SK-N-SH (cell line): ENCODE results near the gene AGBL4. TPM values are rescaled to one million over a fixed set of nuclear protein-coding genes. Genes with fewer than 3 reads are reported as not detected.

Source experiments
- CTCF ChIA-PET: fragments of 300-600, 350-600 bp; formaldehyde crosslinking; extraction: SDS; loops from one replicate; lab custom pipeline; 2021; lab: Yijun Ruan, JAX
- POLR2A ChIA-PET: fragments of 350-600 bp; sonication (Branson Sonifier 250); formaldehyde crosslinking; extraction: SDS; loops from one replicate; lab custom pipeline; 2020; ENCODE audit warnings: antibody characterized with exemption, inconsistent platforms; lab: Yijun Ruan, JAX
- DNase-seq: peaks from one replicate; pipeline ENCODE4 v3.0.0; 2012
- H2AFZ ChIP-seq: fragments of 200-600 bp; sonication (generic); 2 replicates; pipeline ENCODE4 v1.8.1; 2016; ENCODE audit warnings: antibody characterized with exemption, mild to moderate bottlenecking, low read depth
- H3F3A ChIP-seq: fragments of 200-600 bp; sonication (generic); replicated peaks from 2 replicates; pipeline ENCODE3; 2016; ENCODE audit warnings: antibody characterized with exemption, mild to moderate bottlenecking; ENCODE audit not compliant: insufficient read depth
- H3K27ac ChIP-seq, 2 experiments: fragments of 200-500 bp in 1 of 2; fragments of 200-600 bp in 1 of 2; sonication (Bioruptor generic) in 1 of 2; sonication (generic), shearing (Covaris generic) in 1 of 2; 2 replicates each; pipeline versions ENCODE4 v1.5.1 to v1.6.1; 2014 to 2016; ENCODE audit warnings: low read depth in 2 of 2, inconsistent platforms in 1 of 2, low read length in 1 of 2, mild to moderate bottlenecking in 1 of 2, mixed read lengths in 1 of 2
- H3K27me3 ChIP-seq: fragments of 200-600 bp; sonication (generic), shearing (Covaris generic); 2 replicates; pipeline ENCODE4 v1.6.1; 2016; ENCODE audit warnings: mixed run types; ENCODE audit not compliant: insufficient read depth
- H3K36me3 ChIP-seq, 2 experiments: fragments of 200-500 bp in 1 of 2; fragments of 200-600 bp in 1 of 2; sonication (Bioruptor generic) in 1 of 2; sonication (generic) in 1 of 2; replicated peaks in 1 of 2; 2 replicates each; pipeline versions ENCODE3 to v1.5.1; 2014 to 2016; ENCODE audit warnings: low read length in 1 of 2, mild to moderate bottlenecking in 1 of 2; ENCODE audit not compliant: insufficient read depth in 2 of 2, control insufficient read depth in 1 of 2
- H3K4me1 ChIP-seq, 2 experiments: fragments of 200-500 bp in 1 of 2; fragments of 200-600 bp in 1 of 2; sonication (Bioruptor generic) in 1 of 2; sonication (generic), shearing (Covaris generic) in 1 of 2; 2 replicates each; pipeline versions ENCODE4 v1.5.1 to v1.6.1; 2014 to 2016; ENCODE audit warnings: low read depth in 1 of 2, low read length in 1 of 2, mixed run types in 1 of 2; ENCODE audit not compliant: insufficient read depth in 2 of 2, control insufficient read depth in 1 of 2
- H3K4me2 ChIP-seq: fragments of 200-600 bp; sonication (generic), shearing (Covaris generic); 2 replicates; pipeline ENCODE4 v1.6.1; 2017; ENCODE audit warnings: mixed run types
- H3K4me3 ChIP-seq, 2 experiments: fragments of 200-500 bp in 1 of 2; fragments of 200-600 bp in 1 of 2; sonication (Bioruptor generic) in 1 of 2; sonication (generic), shearing (Covaris generic) in 1 of 2; 2 replicates each; pipeline versions ENCODE4 v1.5.1 to v1.8.1; 2014 to 2016; ENCODE audit warnings: low read depth in 2 of 2, inconsistent platforms in 1 of 2, low read length in 1 of 2, mild to moderate bottlenecking in 1 of 2, mixed read lengths in 1 of 2, moderate library complexity in 1 of 2
- H3K79me2 ChIP-seq: fragments of 200-600 bp; sonication (generic); 2 replicates; pipeline ENCODE4 v1.8.1; 2017; ENCODE audit warnings: mild to moderate bottlenecking; ENCODE audit not compliant: insufficient read depth
- H3K9ac ChIP-seq: fragments of 200-600 bp; sonication (generic); 2 replicates; pipeline ENCODE4 v1.6.1; 2017; ENCODE audit warnings: mixed run types
- H3K9me2 ChIP-seq: fragments of 200-600 bp; sonication (generic); 2 replicates; pipeline ENCODE4 v1.6.1; 2017; ENCODE audit warnings: mixed run types
- H3K9me3 ChIP-seq: fragments of 200-600 bp; sonication (generic); 2 replicates; pipeline ENCODE4 v1.6.1; 2017; ENCODE audit warnings: mixed run types, mild to moderate bottlenecking, moderate library complexity
- H4K20me1 ChIP-seq: fragments of 200-600 bp; sonication (generic); 2 replicates; pipeline ENCODE4 v1.6.1; 2017; ENCODE audit warnings: mild to moderate bottlenecking, mixed run types; ENCODE audit not compliant: insufficient read depth
- CHD2 ChIP-seq: fragments of 150-350 bp; IDR thresholded peaks from 2 replicates; pipeline ENCODE4 v1.6.1; 2018; ENCODE audit warnings: low read length; ENCODE audit not compliant: partially characterized antibody
- ELF1 ChIP-seq: IDR thresholded peaks from 2 replicates; pipeline ENCODE4 v1.4.0; 2012
- EP300 ChIP-seq, 2 experiments: IDR thresholded peaks; 2 replicates each; pipeline versions ENCODE4 v1.4.0 to v1.6.1; 2012; ENCODE audit warnings: borderline replicate concordance in 1 of 2, low read depth in 1 of 2, low read length in 1 of 2
- EZH2phosphoT487 ChIP-seq: fragments of 200-600 bp; sonication (generic); IDR thresholded peaks from 2 replicates; pipeline ENCODE4 v1.6.1; 2017; ENCODE audit warnings: low read depth, mixed run types, mild to moderate bottlenecking, antibody characterized with exemption, moderate library complexity, borderline replicate concordance
- FOSL2 ChIP-seq: IDR thresholded peaks from 2 replicates; pipeline ENCODE4 v1.4.0; 2012; ENCODE audit warnings: low read depth, mild to moderate bottlenecking, moderate library complexity, borderline replicate concordance
- FOXJ3 ChIP-seq: sonication (generic); formaldehyde crosslinking; IDR thresholded peaks from 2 replicates; pipeline ENCODE4 v1.5.1; 2020; ENCODE audit warnings: mild to moderate bottlenecking, missing genetic modification reagents
- GABPA ChIP-seq: IDR thresholded peaks from 2 replicates; pipeline ENCODE4 v1.4.0; 2012; ENCODE audit warnings: low read depth, mild to moderate bottlenecking
- JUND ChIP-seq: IDR thresholded peaks from 2 replicates; pipeline ENCODE4 v1.4.0; 2012
- MXI1 ChIP-seq: IDR thresholded peaks from 2 replicates; pipeline ENCODE4 v1.6.1; 2012; ENCODE audit warnings: mild to moderate bottlenecking, low read depth, low read length, improper control_type of control experiment
- NFIC ChIP-seq: IDR thresholded peaks from 2 replicates; pipeline ENCODE4 v1.4.0; 2012; ENCODE audit warnings: borderline replicate concordance
- POLR2AphosphoS5 ChIP-seq: IDR thresholded peaks from 2 replicates; pipeline ENCODE4 v1.6.1; 2012; ENCODE audit warnings: low read depth, low read length
- RFX5 ChIP-seq: IDR thresholded peaks from 2 replicates; pipeline ENCODE4 v1.6.1; 2012; ENCODE audit warnings: mild to moderate bottlenecking, improper control_type of control experiment, low read length
- SMC3 ChIP-seq: IDR thresholded peaks from 2 replicates; pipeline ENCODE4 v1.6.1; 2012; ENCODE audit warnings: low read depth, low read length, improper control_type of control experiment
- TAF1 ChIP-seq: IDR thresholded peaks from 2 replicates; pipeline ENCODE4 v1.6.1; 2012; ENCODE audit warnings: low read depth, mild to moderate bottlenecking, low read length, moderate library complexity, borderline replicate concordance
- TCF12 ChIP-seq: IDR thresholded peaks from 2 replicates; pipeline ENCODE4 v1.4.0; 2012
- TEAD4 ChIP-seq: IDR thresholded peaks from 2 replicates; pipeline ENCODE4 v1.4.0; 2012; ENCODE audit warnings: mild to moderate bottlenecking, borderline replicate concordance; ENCODE audit not compliant: insufficient read depth
- YY1 ChIP-seq: IDR thresholded peaks from 2 replicates; pipeline ENCODE4 v1.4.0; 2012; ENCODE audit warnings: low read depth, mild to moderate bottlenecking
- WGBS: methylation state at CpG from one replicate; pipeline ENCODE4 v1.1.6; 2017; ENCODE audit warnings: low lambda C conversion rate; 5-methylcytosine and 5-hydroxymethylcytosine counted together
- polyA plus RNA-seq, 3 experiments: library from polyadenylated mRNA; depleted of rRNA; stranded (reverse); fragments of >200 nt; gene quantifications; 2 replicates each; pipeline ENCODE4 v1.2.3, GENCODE V29; 2012
- TF ChIP-seq, protein P1 (sequence below): IDR thresholded peaks from 2 replicates; pipeline ENCODE4 v1.4.0; 2012; ENCODE audit warnings: low read depth, borderline replicate concordance
- TF ChIP-seq, protein P2 (sequence below): fragments of 150-350 bp; IDR thresholded peaks from 2 replicates; pipeline ENCODE4 v1.6.1; 2017; ENCODE audit warnings: antibody characterized with exemption, low read length, low read depth, borderline replicate concordance
- TF ChIP-seq, protein P3 (sequence below): fragments of 150-350 bp; IDR thresholded peaks from 2 replicates; pipeline ENCODE4 v1.6.1; 2016; ENCODE audit warnings: mild to moderate bottlenecking, low read depth, low read length

AGBL4 gene
- polyA plus RNA-seq, 1 of the 3 experiments (the other 2 are of a cell fraction), result 0.07 TPM

DNA sequence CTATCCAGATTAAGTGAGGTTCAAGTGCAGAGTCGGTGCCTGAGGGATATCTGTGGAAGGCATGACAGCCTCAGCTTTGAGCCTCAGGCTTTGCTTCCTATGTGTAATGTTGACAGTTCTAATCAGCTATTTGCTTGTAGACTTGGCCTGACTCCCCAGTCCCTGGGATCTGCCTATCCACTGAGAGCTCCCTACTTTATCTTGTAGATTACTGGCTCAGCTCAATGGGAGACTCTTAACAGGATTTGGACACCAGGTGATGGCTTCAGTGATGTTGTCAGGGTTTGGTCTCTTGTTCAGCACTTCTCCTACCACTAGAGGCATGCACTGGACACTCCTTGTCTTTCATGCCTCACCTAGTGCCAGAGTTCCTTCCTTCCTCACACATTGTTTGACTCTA lies 1120.5 kb downstream of the AGBL4 start:
- Histone ChIP-seq H2AFZ (no peak overlapping the region), H3K4me2 (no peak overlapping the region), H3K27ac (no peak overlapping the region), H3K9me2 (no peaks in the 10 kb centered on the region), H3K27me3 (no peaks in the 10 kb centered on the region), H4K20me1 (no peaks in the 10 kb centered on the region), H3K4me3 (no peak overlapping the region), H3K9me3 (no peaks in the 10 kb centered on the region), H3K4me1 (peaks cover 4 to 5% of the 10 kb centered on the region in 2 experiments; a peak in 2 of 4 replicates), H3F3A (no peaks in the 10 kb centered on the region)
- 56% methylated on average over 1 of the region's 1 CpG for WGBS
- ChIA-PET POLR2A (no interaction called here), CTCF (interaction anchor here (0.7 to 1.8 kb wide), 4 partner anchors 11 to 21 kb away, joined by 3 to 4 read pairs (median 4); no protein-coding TSS in a partner anchor)
- DNase-seq, result no peak
- TF ChIP-seq, protein P1, sequence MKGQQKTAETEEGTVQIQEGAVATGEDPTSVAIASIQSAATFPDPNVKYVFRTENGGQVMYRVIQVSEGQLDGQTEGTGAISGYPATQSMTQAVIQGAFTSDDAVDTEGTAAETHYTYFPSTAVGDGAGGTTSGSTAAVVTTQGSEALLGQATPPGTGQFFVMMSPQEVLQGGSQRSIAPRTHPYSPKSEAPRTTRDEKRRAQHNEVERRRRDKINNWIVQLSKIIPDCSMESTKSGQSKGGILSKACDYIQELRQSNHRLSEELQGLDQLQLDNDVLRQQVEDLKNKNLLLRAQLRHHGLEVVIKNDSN, result no peak
- no peak for TF ChIP-seq FOXJ3 (CRISPR knock-in tag)
- TF ChIP-seq CHD2, result no peak
- TF ChIP-seq, protein P2, sequence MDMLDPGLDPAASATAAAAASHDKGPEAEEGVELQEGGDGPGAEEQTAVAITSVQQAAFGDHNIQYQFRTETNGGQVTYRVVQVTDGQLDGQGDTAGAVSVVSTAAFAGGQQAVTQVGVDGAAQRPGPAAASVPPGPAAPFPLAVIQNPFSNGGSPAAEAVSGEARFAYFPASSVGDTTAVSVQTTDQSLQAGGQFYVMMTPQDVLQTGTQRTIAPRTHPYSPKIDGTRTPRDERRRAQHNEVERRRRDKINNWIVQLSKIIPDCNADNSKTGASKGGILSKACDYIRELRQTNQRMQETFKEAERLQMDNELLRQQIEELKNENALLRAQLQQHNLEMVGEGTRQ, result no peak
- no peak for TF ChIP-seq EZH2phosphoT487
- no peak for TF ChIP-seq TEAD4
- TF ChIP-seq JUND, result no peak
- TF ChIP-seq, protein P3, sequence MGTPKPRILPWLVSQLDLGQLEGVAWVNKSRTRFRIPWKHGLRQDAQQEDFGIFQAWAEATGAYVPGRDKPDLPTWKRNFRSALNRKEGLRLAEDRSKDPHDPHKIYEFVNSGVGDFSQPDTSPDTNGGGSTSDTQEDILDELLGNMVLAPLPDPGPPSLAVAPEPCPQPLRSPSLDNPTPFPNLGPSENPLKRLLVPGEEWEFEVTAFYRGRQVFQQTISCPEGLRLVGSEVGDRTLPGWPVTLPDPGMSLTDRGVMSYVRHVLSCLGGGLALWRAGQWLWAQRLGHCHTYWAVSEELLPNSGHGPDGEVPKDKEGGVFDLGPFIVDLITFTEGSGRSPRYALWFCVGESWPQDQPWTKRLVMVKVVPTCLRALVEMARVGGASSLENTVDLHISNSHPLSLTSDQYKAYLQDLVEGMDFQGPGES, result no peak
- no peak for TF ChIP-seq TAF1
- no peak for TF ChIP-seq TCF12
- TF ChIP-seq RFX5, result no peak
- no peak for TF ChIP-seq EP300 (IDR thresholded peaks at IDR 0.05; ENCODE audit: borderline replicate concordance in 1 of 2, low read depth in 1 of 2, low read length in 1 of 2)
- TF ChIP-seq, all 33 proteins: peak for 0
- Histone ChIP-seq H3K9ac (no peak overlapping the region), H3K79me2 (no peaks in the 10 kb centered on the region), H3K36me3 (no peaks in the 10 kb centered on the region)

DNA sequence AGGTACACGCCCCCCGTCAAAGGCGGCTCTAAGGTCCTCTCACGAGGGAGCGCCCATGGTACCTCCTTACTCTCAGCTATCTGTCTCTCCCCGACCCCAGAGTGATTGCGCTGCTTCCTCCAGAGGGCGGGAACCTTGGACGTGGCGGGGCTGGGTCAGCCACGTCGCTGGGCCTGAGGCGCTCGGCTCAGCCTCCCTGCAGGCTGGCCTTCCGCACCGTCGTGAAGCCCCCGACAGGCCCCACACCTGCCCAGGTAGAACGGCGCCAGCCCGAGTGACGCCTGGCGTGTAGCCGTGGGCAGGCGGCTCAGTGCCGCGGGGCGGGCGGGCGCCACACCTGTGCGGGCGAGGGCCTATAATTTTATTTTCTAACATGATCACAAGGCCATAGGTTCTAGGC lies 1124.9 kb downstream of the AGBL4 start:
- TF ChIP-seq SMC3, result no peak
- no peak for TF ChIP-seq FOXJ3 (CRISPR knock-in tag)
- TF ChIP-seq NFIC, result no peak
- TF ChIP-seq YY1, result no peak
- no peak for TF ChIP-seq JUND
- no peak for TF ChIP-seq TCF12
- TF ChIP-seq, protein P1, result no peak
- TF ChIP-seq RFX5, result no peak
- no peak for TF ChIP-seq FOSL2
- no peak for TF ChIP-seq MXI1
- no peak for TF ChIP-seq POLR2AphosphoS5
- TF ChIP-seq GABPA, result no peak
- no peak for TF ChIP-seq ELF1
- Histone ChIP-seq H3K27ac (no peak overlapping the region), H2AFZ (no peak overlapping the region), H3K36me3 (no peaks in the 10 kb centered on the region), H3K4me2 (no peak overlapping the region), H3K9ac (no peak overlapping the region), H3K9me2 (no peaks in the 10 kb centered on the region), H3K79me2 (no peaks in the 10 kb centered on the region), H3K27me3 (no peaks in the 10 kb centered on the region), H4K20me1 (no peaks in the 10 kb centered on the region), H3K9me3 (no peaks in the 10 kb centered on the region), H3F3A (no peaks in the 10 kb centered on the region), H3K4me3 (no peak overlapping the region), H3K4me1 (no peaks in the 10 kb centered on the region; a peak in 1 of 4 replicates)
- WGBS, result 94% methylated on average over 21 of the region's 32 CpGs
- ChIA-PET POLR2A (no interaction called here), CTCF (no interaction called here)
- DNase-seq, result no peak
